ENCODE data around the gene ADCYAP1.

The ADCYAP1 gene

DNA sequence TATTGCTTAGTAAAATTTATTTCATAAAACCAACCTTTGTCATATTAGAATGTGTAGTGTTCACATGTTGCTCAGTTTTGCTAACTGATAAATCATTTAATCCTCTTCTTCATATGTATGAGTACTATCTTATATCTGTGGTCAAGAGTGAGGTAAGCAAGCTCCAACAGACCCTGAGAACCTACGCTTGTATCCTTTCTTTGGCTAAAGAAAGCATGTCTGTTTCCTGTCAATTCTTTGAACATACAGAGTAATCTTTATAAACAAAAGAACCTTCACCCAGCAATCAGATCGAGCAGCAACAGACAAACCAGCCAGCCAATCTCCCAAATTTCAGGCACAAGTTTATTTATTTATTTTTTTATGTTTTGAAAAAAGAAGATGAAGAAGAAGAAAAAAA, 6.4 kb downstream of the ADCYAP1 start:
- no peak for DNase-seq

DNA sequence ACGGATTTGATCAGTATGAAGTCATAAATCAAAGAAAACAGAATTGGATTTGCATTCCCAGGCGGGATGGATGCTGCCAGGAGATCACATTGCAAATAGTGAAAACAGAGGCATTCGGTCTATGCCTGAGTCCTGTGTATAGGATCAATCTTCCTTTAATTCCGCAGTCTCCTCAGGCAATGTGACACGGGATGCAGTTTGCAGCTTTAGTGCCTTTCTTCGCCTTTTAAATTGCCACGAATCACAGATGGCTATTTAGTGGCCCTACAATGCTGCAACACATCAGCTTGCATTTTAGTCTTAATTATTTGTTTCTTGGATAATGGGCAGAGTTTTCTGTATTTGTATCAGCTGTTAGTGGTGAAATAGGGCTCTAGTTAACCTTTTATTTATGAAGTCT, 6.8 kb downstream of the ADCYAP1 start:
- DNase-seq: no peak

DNA sequence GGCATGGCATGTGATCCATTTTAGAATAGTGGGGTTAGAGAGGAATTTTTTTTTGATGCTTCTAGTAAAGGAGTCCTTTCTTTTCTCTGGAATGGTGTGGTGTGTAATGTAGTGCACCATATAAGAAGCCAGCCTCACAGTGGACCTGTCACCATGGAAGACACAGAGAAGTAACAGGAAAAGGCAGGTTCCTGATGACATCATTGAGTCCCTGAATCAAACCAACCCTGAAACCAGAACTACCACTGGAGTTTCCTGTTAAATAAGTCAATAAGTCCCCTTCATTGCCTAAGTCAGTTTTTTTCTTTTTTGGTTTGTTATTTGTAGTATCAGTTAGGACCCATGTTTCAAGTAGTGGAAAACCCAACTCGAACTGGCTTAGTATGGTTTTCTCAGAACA, 11.9 kb downstream of the ADCYAP1 start:
- no peak for DNase-seq

DNA sequence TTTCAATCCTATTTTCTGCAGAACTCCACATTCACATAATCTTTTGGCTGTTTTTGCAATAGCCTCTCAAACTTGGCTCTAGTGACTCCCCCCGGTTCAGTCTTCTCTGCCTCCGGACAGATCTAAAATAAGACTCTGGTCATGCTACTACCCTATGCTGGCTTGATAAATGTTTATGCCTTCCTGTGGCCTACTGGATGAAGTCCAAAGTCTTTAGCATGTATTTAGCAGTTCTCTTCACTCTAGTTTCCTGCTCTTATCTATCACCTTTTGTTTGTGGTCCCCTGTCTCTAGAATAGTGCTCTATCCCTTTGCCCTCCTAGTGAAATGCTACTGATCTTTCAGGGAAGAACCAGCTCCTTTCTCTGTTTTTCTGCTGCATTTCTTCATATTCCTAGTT, 14.4 kb downstream of the ADCYAP1 start:
- no peak for DNase-seq

DNA sequence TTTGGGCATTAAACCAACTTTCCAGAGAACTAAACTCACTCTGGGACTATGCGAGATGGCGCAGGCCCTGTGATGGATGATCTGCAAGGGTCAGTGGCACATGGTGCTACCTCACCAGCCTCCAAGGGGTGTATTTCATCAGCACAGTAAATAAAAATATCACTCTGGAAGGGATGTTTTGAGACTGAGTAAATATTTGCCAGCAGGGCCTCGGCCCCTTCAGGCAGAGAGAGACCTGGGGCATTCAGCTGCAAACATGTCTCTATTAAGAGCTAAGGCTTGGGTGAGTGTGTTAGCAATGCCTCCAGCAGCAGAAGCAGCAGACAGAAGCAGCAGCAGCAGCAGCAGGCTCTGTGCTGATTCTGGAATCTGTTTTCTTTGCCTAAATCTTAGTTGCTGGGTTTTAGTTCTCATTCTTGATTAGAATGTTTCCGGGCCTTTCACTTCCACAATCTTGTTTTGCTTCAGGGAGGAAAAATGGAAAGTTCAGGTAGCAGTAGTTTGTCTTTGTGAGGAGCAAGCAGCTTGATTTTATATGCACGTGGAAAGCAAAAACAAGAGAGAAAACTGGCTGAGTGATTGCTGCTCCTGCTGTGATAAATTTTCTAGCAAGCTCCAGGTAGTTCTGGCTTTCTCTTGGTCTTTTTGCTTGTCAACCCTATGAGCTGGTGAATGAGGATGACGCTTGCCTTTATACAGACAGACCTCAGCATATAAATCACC, 18.6 kb downstream of the ADCYAP1 start:
- no peak for DNase-seq

DNA sequence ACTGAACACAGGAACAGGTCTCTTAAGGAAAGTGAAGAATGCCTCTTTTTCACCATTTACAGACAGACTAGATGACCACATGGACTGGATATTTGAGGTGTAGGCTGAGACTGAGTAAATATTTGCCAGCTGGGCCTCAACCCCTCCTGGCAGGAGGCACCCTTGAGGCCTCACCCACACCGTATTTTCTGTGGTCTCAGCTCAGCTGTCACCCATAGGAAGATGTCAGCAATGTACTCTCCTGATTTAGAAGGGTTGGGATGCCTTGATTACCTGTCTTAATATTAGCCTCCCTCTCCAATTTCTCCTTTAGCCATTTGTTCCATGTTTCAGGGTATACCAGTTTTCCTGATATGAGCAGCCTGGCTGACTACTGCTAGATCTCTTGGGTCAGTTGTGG, 20.3 kb downstream of the ADCYAP1 start:
- DNase-seq: no peak

DNA sequence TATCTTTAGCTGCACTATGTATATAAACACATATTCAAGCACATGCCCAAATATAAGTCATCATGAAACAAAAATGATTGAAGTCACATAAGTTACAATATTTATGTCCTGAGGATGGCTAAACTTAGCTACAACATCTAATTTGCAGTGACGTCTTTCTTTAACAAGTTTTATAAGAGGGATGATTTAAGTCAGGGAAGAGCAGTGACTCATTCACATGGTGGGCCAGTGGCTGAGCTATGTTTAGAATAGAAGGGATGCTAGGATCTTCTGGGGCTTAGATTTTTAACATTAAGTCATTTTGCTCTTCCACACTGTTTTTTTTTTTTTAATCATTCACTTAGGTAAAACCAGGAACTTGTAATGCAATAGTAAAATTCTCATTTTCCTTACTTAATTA, 22.3 kb downstream of the ADCYAP1 start:
- DNase-seq: no peak

DNA sequence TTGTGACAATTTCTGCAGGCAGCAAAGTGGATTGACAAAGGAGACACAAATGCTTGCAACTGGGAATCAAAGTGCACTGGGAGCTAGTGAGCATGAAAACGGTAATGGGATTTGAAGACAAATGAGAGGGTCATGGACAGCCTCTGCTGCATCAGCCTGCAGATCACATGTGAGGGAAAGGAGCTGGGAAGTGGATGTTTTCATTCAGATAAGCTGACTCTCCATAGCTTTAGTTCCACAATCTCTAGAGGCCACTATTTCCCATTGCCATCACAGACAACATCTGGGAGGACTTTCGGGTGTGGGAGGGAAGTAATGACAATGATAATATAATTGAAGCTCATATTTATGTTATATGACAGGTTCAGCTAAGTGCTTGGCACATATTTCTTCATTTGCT, 28.4 kb downstream of the ADCYAP1 start:
- no peak for DNase-seq

DNA sequence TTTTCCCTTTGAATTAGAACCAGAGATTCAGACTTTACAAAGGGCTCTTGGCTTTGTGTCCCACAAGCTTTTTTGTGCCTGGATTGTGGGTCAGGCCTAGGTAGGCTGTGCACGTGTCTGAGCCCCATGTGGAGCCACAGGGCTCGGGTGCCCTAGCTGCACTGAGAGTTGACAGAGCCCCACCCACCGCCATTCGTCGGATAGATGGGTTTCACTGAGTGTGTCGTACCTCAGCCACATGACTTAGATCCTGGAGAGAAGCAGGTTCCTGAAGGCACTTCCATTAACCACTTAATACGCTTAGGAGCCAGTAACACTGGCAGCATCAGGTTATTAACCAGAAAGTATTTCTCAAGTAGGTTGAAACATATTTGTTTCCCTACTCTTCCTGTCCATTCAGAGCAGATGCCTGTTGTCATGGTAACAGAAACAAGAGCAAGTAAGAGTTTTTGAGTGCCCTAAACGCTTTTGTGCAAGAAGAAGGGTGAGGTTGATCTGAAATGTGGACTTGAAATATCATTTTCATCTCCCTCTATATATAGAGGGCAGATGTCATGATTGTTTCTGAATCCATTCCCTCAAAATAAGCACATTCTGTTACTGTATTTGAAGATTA, 30.0 kb downstream of the ADCYAP1 start:
- DNase-seq: no peak

DNA sequence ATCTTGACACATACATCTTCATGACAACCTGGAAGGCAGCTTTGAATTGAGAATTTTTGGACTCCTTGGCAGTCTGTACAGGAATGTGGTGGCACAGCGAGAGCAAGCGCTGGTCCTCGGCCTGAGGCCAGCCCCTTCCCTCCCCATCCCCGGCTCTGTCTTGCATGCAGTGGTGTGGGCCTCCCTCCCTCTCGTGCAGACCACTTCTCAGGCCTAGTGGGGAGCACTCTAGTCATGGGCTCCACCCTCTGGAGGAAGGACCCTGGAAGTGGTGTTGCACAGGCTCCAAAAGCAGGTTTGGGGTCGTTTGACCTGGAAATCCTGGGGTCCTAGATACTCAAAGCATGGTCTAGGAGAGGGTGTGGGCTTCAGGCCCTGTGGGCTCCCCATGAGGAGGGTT, 32.3 kb downstream of the ADCYAP1 start:
- no peak for DNase-seq

DNA sequence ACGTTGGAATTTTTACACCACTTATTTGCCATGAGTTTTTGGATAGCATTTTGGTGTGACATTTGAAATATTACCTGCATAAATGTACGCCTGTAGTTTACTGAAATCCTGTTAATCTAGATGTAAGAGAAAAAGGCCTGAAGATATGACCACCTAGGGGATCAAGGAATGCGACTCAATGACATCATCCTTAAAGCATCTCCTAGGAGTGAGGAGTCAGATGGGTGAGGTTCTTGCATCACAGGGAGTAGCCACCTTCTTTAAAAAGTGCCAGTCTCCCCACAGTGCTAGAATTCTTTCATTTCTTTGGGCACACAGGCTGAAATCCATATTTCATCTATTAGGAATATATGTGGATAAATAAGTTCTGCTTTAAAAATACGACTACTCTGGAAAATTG, 34.5 kb downstream of the ADCYAP1 start:
- no peak for DNase-seq

DNA sequence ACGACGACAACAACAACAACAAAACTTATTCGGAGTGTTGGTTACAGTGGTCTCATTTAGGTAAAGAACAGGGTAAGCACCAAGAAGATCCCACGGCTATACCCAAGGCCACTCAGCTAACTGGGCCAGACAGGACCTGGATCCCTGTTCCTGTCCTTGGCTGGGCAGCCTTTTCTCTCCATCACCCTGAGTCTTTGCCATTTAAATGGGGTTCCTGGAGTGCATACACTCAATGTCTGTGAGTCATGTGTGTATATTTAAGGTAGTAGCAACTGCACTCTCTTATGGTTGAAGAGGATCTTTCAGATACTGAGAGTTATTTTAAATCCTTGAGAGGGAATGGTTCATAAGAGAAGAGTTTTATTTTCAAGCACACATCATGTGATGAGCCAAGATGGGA, 35.3 kb downstream of the ADCYAP1 start:
- DNase-seq: no peak

DNA sequence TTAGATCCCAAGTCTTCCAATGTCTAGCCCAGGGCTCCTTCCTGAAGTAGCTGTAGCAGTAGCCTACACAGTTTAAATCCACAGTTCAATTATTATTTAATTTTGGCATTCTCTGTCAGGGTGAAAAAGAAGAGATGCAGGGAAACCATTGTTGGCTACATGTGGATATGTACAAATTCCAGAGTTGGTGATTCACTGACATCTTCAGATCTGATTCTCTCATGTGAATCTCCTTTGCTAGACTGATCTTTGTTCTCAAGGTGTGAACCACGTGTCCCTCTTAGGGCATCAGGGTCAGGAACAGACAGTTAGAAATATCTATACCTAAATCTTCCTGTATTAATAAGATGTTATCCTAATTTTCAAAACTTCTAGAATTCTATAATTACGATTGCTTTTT, 36.7 kb downstream of the ADCYAP1 start:
- no peak for DNase-seq

DNA sequence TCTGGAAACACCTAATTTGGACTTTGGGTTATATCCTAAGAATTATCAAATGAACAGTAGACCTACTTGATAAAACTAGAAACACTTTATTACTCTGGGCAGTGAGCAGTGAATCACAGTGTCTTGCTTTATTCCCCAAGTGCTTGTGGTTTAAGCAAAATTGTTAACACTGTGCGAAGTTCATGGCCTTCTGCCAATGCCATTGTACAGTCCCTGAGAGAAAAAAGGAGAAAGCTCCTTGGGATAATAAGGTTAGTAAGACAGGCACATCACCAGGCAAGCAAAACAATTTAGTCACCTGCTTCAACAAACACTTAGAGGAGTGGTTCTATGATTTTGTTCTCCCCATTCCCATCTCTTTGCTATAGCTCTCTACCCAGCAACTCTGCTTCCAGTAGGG, 39.8 kb downstream of the ADCYAP1 start:
- DNase-seq: no peak

DNA sequence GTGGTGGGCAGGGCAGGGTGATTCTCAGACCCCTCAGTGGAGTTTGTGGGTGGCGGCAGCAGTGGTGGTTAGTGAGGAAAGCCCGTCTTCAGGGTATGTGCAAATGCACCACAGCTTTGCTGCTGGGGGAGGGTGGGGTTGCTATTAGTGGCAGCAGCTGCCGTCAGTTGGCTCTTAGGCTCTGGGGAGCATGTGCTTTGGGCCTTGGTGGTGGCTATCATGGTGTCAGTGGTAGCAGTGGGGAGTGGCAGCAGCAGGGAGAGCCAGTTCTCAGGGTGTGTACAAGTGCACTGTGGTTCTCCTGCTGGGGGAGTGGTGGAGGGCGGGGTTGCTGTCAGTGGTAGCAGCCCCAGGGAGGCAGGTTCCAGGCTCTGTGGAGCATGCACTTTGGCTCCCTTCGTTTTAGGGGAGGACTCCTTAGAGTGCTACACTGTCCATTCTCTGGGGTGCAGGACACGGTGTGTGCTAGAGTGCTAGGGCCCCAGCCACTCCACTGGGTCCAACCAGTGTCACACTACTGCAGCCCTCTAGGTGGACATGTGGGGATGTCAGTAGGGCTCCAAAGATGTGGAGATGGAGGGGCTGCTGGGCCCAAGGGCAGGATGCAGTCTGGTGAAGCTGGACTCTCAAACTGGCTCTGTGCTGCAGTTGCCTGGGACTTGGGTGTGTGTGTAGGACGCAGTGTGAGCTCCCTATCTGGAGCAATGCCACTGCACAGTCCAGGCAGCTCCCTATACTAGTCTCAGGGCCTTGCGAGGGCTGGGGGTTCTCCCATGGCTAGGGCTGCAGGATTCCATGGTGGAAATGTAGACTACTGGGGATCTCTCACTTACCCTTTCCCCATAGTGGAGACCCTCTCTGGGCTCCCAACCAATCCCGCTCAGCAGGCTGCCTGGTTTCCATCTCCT, 45.3 kb downstream of the ADCYAP1 start:
- no peak for DNase-seq

DNA sequence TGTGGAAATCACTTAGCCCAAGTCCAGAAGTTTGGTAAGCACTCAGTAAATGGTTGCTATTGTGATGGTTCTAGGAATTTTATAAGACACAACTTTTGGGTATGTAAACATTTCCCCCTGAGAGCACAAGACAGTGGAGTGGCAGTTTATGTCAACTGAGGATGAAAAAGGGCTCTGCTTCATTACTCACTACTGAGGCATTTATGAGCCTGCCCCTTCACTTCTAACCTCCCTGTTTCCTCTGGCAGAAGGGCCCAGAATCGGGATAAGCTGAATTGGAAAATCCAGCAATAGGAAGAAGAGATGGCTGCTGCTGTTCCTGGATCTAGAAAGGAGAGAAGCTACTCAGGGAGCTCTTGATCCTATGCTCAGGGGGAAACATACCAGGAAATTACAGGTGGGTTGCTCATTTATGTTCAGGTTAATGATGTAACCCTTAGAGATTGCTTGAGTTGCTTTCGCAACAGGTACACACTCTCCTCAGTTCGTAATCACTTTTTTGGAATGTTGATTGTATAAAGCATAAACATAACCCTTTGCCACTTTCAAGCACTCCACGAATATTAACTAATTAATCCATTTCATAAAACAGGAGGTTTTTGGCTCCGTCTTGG, 46.3 kb downstream of the ADCYAP1 start:
- DNase-seq: no peak

DNA sequence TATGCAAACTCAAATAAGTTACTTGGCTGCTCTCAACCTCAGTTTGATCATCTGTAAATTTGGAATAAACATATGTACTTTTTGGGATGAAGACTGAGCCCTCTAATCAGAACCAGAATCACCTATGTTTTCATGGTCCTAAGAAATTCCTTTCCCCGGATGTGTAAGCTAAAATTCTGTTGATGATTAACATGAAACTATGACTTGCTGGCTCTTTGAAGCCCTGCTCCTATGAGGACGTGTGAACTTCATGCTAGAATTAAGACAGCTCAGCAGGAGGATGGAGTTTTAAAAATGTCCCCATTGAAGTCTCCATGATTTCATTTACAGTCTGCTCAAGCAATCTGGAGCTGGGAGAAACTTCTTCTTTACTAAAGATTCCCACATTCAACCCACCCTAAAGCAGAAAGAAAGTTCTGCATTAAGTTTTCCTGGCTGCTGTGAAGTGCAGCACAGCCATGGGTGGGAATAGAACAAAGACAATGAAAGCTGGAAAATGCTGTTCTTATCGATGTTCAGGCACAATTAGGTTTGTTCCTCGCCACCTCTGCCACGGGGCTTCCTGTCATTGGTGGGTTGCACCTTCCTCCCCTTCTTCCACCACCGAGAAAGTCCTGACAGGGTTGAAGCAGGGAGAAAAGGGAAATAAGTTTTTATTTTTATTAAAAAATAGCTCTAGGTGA, 50.9 kb downstream of the ADCYAP1 start:
- no peak for DNase-seq

DNA sequence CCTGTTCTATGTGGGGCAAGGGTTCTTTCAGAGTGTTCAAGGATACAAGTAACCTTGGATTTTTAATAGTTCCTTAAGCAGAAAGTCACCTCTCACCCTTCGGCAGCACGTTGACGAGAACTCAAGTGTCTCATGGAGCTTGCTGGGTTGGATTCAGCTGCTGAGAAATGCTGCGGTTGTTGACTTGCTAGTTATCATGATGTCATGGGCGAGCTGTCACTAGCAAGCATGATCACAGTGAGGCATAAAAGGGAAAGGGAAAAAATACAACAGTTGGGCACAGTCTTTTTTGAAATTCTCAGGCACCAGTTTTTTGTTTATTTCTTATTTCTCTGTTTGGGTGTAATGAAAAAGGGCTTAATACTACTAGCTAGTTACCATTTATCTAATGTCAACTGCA, 53.2 kb downstream of the ADCYAP1 start:
- DNase-seq: no peak

DNA sequence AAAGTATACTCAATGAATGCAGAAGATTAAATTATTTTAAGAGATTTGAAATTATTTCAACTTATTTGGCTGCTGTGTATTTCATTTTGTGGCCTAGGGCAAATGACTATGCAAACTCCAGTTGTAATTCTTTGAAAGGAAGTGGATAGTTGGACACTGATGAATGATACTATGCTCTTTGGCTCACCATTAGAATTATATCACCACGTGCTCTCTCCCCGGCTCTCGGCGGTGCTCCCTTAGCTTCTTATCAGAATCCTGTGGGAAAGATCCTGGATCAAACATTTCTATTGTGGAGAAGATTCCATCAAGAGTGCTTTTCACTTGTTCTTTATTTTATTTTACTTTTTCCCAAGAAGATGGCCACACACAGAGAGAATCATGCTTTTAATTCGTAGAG, 55.2 kb downstream of the ADCYAP1 start:
- DNase-seq: no peak

Measured in bone marrow (tissue), 2 donors.